B cell (primary cell): ENCODE results near the gene NDRG2.

ENCODE experiments used
- CTCF ChIP-seq: fragments of 200-600 bp; IDR thresholded peaks from one replicate; pipeline ENCODE4 v1.8.0; 2022; ENCODE audit warnings: antibody characterized with exemption, mild to moderate bottlenecking
- EZH2 ChIP-seq: IDR thresholded peaks from 2 replicates; pipeline ENCODE4 v1.6.1; 2012; ENCODE audit warnings: borderline replicate concordance, low read depth, mild to moderate bottlenecking, moderate library complexity, low read length; ENCODE audit not compliant: insufficient read depth, poor library complexity, severe bottlenecking

- TF ChIP-seq CTCF (no peak), EZH2 (no peak)
These were observed 42.1 kb downstream of the NDRG2 start for GRCh38 chr14:20982646-20983369.
